ENCODE data around the gene SLC30A4. TPM values are rescaled to one million over a fixed set of nuclear protein-coding genes. Genes with fewer than 3 reads are reported as not detected.
A peak's percentile ranks its signal among the peaks of the same experiment; 100 is the strongest.

SLC30A4 gene
- total RNA-seq, 1 experiment from 2014 or later: 1.3 TPM

DNA sequence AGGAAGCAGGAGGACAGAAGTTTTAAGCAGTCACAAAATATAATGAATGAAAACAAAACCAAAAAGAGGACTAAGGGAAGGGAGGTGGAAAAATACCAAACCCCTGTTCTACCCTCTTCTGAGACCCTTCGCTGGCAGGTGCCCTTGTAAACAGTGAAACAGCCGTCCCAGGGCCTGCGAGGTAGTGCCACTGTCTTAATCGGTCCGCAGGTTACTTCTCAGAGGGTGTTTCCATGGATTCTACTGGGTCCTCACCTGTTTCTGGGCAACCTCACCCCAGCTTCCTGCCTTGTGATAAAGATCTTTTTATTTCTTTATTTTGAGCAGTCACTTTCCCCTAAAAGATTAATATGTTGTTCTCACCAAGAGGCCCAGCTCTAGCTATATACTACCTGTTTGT is 65.3 kb downstream of the SLC30A4 start:
- no peaks in the 10 kb centered on the region for H4K20me1 ChIP-seq (ENCODE audit: low read length)
- H2AFZ ChIP-seq (ENCODE audit: low read length): no peak overlapping the region
- no peaks in the 10 kb centered on the region for H3K79me2 ChIP-seq (ENCODE audit: low read length)
- no peaks in the 10 kb centered on the region for H3K27me3 ChIP-seq (ENCODE audit: low read length)
- BruUV-seq (replicated peaks): TSS peak; percentile 39
- ATAC-seq: peak; percentile 6
- no peak for DNase-seq
- H3K9ac ChIP-seq (ENCODE audit: low read length): peak overlapping the region; percentile 76
- POLR2A ChIA-PET (ENCODE audit: unreplicated experiment): interaction anchor here (0.6 kb wide), 1 partner anchor 55 kb away, joined by 4 read pairs; a partner anchor contains a TSS
- intact Hi-C loops (cut with micrococcal nuclease): loop anchor here (1.0 to 10.0 kb wide), 5 partner anchors 27 to 292 kb away; no protein-coding TSS in a partner anchor
- H3K9me2 ChIP-seq (replicated peaks; ENCODE audit: low read length): no peaks in the 10 kb centered on the region
- no peaks in the 10 kb centered on the region for H3F3A ChIP-seq (ENCODE audit: low read length, unreplicated experiment)
- H3K36me3 ChIP-seq (ENCODE audit: low read depth, low read length): no peaks in the 10 kb centered on the region; the same call in 1 of the 2 replicates
- H3K27ac ChIP-seq (ENCODE audit: low read length): peak overlapping the region; percentile 92
- H3K4me2 ChIP-seq (ENCODE audit: low read length): peak overlapping the region; percentile 87
- H3K4me3 ChIP-seq (ENCODE audit: low read length): no peak overlapping the region; the same call in 1 of the 2 replicates
- peaks cover 48% of the 10 kb centered on the region for H3K4me1 ChIP-seq (ENCODE audit: insufficient read depth, low read length)
- CTCF ChIA-PET: interaction anchor here (0.5 to 1.3 kb wide), 5 partner anchors 15 to 240 kb away, joined by 3 to 12 read pairs (median 5); no protein-coding TSS in a partner anchor
- TF ChIP-seq, protein P1, sequence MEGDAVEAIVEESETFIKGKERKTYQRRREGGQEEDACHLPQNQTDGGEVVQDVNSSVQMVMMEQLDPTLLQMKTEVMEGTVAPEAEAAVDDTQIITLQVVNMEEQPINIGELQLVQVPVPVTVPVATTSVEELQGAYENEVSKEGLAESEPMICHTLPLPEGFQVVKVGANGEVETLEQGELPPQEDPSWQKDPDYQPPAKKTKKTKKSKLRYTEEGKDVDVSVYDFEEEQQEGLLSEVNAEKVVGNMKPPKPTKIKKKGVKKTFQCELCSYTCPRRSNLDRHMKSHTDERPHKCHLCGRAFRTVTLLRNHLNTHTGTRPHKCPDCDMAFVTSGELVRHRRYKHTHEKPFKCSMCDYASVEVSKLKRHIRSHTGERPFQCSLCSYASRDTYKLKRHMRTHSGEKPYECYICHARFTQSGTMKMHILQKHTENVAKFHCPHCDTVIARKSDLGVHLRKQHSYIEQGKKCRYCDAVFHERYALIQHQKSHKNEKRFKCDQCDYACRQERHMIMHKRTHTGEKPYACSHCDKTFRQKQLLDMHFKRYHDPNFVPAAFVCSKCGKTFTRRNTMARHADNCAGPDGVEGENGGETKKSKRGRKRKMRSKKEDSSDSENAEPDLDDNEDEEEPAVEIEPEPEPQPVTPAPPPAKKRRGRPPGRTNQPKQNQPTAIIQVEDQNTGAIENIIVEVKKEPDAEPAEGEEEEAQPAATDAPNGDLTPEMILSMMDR (conservative IDR thresholded peaks at IDR 0.05; ENCODE audit: low read depth, low read length): no peak
- TF ChIP-seq EZH2phosphoT487 (IDR thresholded peaks at IDR 0.05; ENCODE audit: borderline replicate concordance, low read length): no peak
- no peaks in the 10 kb centered on the region for H3K9me3 ChIP-seq (ENCODE audit: low read length)

DNA sequence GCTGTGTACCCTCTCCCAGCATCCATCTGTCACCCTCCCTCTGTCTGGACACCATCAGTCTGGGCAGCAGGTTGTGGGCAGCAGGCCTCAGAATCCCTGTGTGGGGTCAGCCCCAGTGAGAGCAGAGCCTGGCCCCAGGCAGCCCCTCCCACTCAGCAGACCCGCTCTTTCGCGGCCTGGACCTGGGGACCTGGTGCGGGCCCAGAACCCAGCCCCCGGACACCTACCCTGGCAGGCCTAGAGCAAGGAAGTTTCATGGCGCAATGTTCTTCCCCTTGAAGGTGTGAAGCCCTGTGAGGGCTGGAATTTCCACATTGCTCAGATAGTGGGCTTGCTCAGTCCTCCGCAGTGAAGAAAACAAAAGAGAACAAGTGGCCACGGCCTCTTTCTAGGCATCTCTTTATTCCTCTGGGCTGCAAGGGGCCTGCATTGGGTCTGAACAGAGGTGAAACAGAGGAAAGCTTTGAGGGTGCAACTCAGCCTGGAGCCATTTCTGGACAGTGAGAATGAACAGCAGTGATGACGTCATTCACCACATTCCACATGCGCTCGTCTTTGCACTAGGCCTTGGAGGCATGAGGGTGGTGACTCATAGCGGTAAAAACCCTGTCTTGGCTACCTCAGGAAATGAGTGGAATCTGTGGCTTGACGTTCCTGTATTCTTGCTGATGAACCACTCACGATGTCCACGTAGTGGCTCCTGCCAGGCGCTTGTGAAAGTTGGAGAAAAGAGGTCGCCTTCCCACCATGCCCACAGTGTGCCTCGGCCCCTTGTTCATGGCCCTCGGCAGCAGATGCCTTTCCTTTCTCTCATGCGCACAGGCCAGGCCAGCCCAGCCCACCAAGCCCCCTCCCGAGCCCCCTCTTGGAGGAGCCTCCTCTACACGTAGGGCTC is 66.1 kb downstream of the SLC30A4 start:
- ChIA-PET CTCF (interaction anchor here (0.5 to 1.3 kb wide), 6 partner anchors 14 to 910 kb away, joined by 3 to 12 read pairs (median 5); no protein-coding TSS in a partner anchor), POLR2A (ENCODE audit: unreplicated experiment) (interaction anchor here (0.6 kb wide), 1 partner anchor 55 kb away, joined by 4 read pairs; a partner anchor contains a TSS)
- no peak overlapping the region; the same call in 1 of the 2 replicates for H3K4me3 ChIP-seq (ENCODE audit: low read length)
- H3K4me1 ChIP-seq (ENCODE audit: insufficient read depth, low read length): peaks cover 48% of the 10 kb centered on the region
- no peaks in the 10 kb centered on the region for H4K20me1 ChIP-seq (ENCODE audit: low read length)
- H3K79me2 ChIP-seq (ENCODE audit: low read length): 0 out of 2 replicates have a peak, but pooled peaks cover 2% of the 10 kb centered on the region
- DNase-seq (peak; percentile 98), ATAC-seq (peak; percentile 70)
- no peaks in the 10 kb centered on the region for H3K27me3 ChIP-seq (ENCODE audit: low read length)
- no peaks in the 10 kb centered on the region; the same call in 1 of the 2 replicates for H3K36me3 ChIP-seq (ENCODE audit: low read depth, low read length)
- H3K9me3 ChIP-seq (ENCODE audit: low read length): no peaks in the 10 kb centered on the region
- BruUV-seq (replicated peaks): no TSS peak
- no peaks in the 10 kb centered on the region for H3F3A ChIP-seq (ENCODE audit: low read length, unreplicated experiment)
- H3K9me2 ChIP-seq (replicated peaks; ENCODE audit: low read length): no peaks in the 10 kb centered on the region
- TF ChIP-seq, protein P1 (conservative IDR thresholded peaks at IDR 0.05; ENCODE audit: low read depth, low read length): no peak
- no peak for TF ChIP-seq EZH2phosphoT487 (IDR thresholded peaks at IDR 0.05; ENCODE audit: borderline replicate concordance, low read length)
- no peak for TF ChIP-seq EZH2 (IDR thresholded peaks at IDR 0.05; ENCODE audit: low read length, unreplicated experiment)
- 0 out of 2 replicates have a peak overlapping the region, but pooled peaks have one; percentile 11 for H2AFZ ChIP-seq (ENCODE audit: low read length)
- H3K27ac ChIP-seq (ENCODE audit: low read length): peak overlapping the region; percentile 92
- H3K9ac ChIP-seq (ENCODE audit: low read length): peak overlapping the region; percentile 76
- intact Hi-C loops (cut with micrococcal nuclease): loop anchor here (1.0 to 10.0 kb wide), 5 partner anchors 26 to 292 kb away; no protein-coding TSS in a partner anchor
- peak overlapping the region; percentile 87 for H3K4me2 ChIP-seq (ENCODE audit: low read length)
